DOHH2 (cell line): ENCODE results near the gene LRP10.
A peak's percentile ranks its signal among the peaks of the same experiment; 100 is the strongest.
"Not testable (repeated sequence)": the region's sequence is repeated elsewhere in the genome, so short reads cannot be mapped to it uniquely, and the experiment has no call there.

ENCODE experiments used
- H3F3A ChIP-seq: fragments of 200-600 bp; sonication (generic), shearing (Covaris generic); 2 replicates; pipeline ENCODE4 v1.6.0; 2016; ENCODE audit warnings: antibody characterized with exemption, mild to moderate bottlenecking; ENCODE audit not compliant: control insufficient read depth, insufficient read depth
- H3K27ac ChIP-seq: fragments of 200-600 bp; sonication (generic); 2 replicates; pipeline ENCODE4 v1.5.1; 2014; ENCODE audit warnings: low read depth, mild to moderate bottlenecking, low read length, moderate library complexity
- H3K27me3 ChIP-seq: fragments of 200-600 bp; sonication (generic); 2 replicates; pipeline ENCODE4 v1.6.1; 2014; ENCODE audit warnings: mild to moderate bottlenecking, low read length, mixed read lengths; ENCODE audit not compliant: control insufficient read depth
- H3K36me3 ChIP-seq: fragments of 200-600 bp; sonication (generic); 2 replicates; pipeline ENCODE4 v1.6.1; 2014; ENCODE audit warnings: mild to moderate bottlenecking, low read length, moderate library complexity, mixed read lengths; ENCODE audit not compliant: control insufficient read depth
- H3K4me1 ChIP-seq: fragments of 200-600 bp; sonication (generic); 2 replicates; pipeline ENCODE4 v1.6.1; 2014; ENCODE audit warnings: mild to moderate bottlenecking, low read length, mixed read lengths; ENCODE audit not compliant: control insufficient read depth
- H3K4me2 ChIP-seq: fragments of 200-600 bp; sonication (generic); 2 replicates; pipeline ENCODE4 v1.6.0; 2014; ENCODE audit warnings: mild to moderate bottlenecking, low read length, moderate library complexity
- H3K4me3 ChIP-seq: fragments of 200-600 bp; sonication (generic); 2 replicates; pipeline ENCODE4 v1.5.1; 2014; ENCODE audit warnings: mild to moderate bottlenecking, low read length, mixed read lengths
- H3K79me2 ChIP-seq: fragments of 200-600 bp; sonication (generic); 2 replicates; pipeline ENCODE4 v1.6.1; 2014; ENCODE audit warnings: mild to moderate bottlenecking, low read length, mixed read lengths; ENCODE audit not compliant: control insufficient read depth
- H3K9me2 ChIP-seq: fragments of 200-600 bp; sonication (generic); replicated peaks from 2 replicates; pipeline ENCODE4 v1.6.1; 2014; ENCODE audit warnings: mild to moderate bottlenecking, low read length, mixed read lengths; ENCODE audit not compliant: control insufficient read depth
- H3K9me3 ChIP-seq: fragments of 200-600 bp; sonication (generic); 2 replicates; pipeline ENCODE4 v1.6.1; 2014; ENCODE audit warnings: antibody characterized with exemption, low read length, mixed read lengths; ENCODE audit not compliant: control insufficient read depth, insufficient read depth
- H4K20me1 ChIP-seq: fragments of 200-600 bp; sonication (generic); 2 replicates; pipeline ENCODE4 v1.6.0; 2014; ENCODE audit warnings: low read depth, mild to moderate bottlenecking, antibody characterized with exemption, low read length, moderate library complexity; ENCODE audit not compliant: control insufficient read depth, insufficient read depth
- EZH2phosphoT487 ChIP-seq: fragments of 200-600 bp; sonication (generic); IDR thresholded peaks from 2 replicates; pipeline ENCODE4 v1.6.1; 2017; ENCODE audit warnings: borderline replicate concordance, mild to moderate bottlenecking, antibody characterized with exemption, low read length, moderate library complexity, mixed read lengths
- TF ChIP-seq, protein P1 (sequence below): fragments of 200-600 bp; sonication (generic); IDR thresholded peaks from one replicate; pipeline ENCODE4 v1.5.1; 2014; ENCODE audit warnings: antibody characterized with exemption, mild to moderate bottlenecking, low read depth, low read length; ENCODE audit not compliant: poor library complexity, severe bottlenecking

Gene LRP10

GRCh38 chr14:22824711-22825359 lies 46.7 kb upstream of the LRP10 start:
- Histone ChIP-seq H3K79me2 (peaks cover 6% of the 10 kb centered on the region), H3K27me3 (no peaks in the 10 kb centered on the region), H3K4me2 (peak overlapping the region; percentile 92), H4K20me1 (no peaks in the 10 kb centered on the region), H3K4me3 (peak overlapping the region; percentile 57), H3K9me3 (no peaks in the 10 kb centered on the region), H3K4me1 (peaks cover 80% of the 10 kb centered on the region), H3K27ac (peak overlapping the region; percentile 59), H3K9me2 (no peaks in the 10 kb centered on the region), H3K36me3 (peaks cover 1% of the 10 kb centered on the region), H3F3A (peaks cover 35% of the 10 kb centered on the region)
- TF ChIP-seq, protein P1, sequence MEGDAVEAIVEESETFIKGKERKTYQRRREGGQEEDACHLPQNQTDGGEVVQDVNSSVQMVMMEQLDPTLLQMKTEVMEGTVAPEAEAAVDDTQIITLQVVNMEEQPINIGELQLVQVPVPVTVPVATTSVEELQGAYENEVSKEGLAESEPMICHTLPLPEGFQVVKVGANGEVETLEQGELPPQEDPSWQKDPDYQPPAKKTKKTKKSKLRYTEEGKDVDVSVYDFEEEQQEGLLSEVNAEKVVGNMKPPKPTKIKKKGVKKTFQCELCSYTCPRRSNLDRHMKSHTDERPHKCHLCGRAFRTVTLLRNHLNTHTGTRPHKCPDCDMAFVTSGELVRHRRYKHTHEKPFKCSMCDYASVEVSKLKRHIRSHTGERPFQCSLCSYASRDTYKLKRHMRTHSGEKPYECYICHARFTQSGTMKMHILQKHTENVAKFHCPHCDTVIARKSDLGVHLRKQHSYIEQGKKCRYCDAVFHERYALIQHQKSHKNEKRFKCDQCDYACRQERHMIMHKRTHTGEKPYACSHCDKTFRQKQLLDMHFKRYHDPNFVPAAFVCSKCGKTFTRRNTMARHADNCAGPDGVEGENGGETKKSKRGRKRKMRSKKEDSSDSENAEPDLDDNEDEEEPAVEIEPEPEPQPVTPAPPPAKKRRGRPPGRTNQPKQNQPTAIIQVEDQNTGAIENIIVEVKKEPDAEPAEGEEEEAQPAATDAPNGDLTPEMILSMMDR = no peak
- no peak for TF ChIP-seq EZH2phosphoT487

DNA sequence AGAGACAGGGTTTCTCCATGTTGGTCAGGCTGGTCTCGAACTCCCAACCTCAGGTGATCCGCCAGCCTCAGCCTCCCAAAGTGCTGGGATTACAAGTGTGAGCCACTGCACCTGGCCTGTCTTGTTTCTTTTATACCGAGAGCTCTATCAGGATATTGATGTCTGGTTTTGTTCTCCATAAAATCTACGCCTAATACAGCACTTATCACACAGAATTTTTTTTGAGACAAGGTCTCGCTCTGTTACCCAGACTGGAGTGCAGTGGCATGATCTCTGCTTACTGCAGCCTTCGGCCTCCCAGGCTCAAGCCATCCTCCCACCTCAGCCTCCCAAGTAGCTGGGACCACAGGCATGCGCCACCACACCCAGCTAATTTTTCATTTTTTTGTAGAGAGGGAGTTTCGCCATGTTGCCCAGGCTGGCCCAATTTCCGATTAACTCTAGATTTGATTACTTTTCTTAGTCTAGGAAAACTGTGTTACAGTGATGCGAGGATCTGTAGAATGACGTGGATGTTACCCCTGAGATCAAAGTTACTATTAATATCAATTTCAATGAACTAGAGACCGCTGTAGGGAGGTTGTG lies 42.4 kb upstream of the LRP10 start:
- Histone ChIP-seq H3K79me2 (peaks cover 29% of the 10 kb centered on the region), H3K4me1 (peaks cover 52% of the 10 kb centered on the region), H3F3A (peaks cover 15% of the 10 kb centered on the region), H3K36me3 (peaks cover 31% of the 10 kb centered on the region), H3K4me2 (peak overlapping the region; percentile 77), H3K4me3 (peak overlapping the region; percentile 96), H3K27ac (peak overlapping the region; percentile 71)
- H3K9me2 ChIP-seq, H3K27me3 ChIP-seq, H3K9me3 ChIP-seq, H4K20me1 ChIP-seq: not testable (repeated sequence)

DNA sequence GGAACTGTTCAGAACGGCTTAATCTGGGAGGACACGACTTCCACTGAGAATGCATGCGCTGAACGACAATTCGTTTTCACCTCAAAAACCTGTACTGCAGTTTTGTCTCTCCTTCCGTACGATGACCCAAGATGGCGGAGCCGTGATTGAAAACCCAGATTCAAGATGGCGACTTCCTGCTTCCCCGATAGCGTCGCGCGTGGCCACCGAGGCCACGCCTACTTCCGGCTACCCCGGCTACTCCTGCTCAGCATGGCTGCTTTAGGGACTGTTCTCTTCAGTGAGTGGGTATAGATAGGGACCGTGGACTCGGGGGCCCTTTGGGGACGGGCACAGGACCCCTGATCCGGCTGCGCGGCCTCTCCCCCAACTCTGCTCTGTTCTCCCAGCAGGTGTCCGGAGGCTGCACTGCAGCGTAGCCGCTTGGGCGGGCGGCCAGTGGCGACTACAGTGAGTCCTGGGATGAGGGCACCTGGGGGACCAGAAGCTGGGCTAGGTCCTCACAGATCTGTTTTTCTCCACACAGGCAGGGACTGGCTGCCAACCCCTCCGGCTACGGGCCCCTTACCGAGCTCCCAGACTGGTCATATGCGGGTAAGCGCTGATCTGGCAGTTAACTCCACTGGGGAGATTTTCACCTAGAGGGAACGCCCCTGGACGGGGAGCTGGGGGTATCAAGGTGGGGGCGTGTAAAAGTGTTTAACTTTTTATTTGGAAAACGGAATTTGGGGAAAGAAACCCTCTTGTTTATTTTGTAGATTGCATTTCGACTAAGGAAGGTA lies 41.7 kb upstream of the LRP10 start, which contains the start of gene MRPL52:
Gene MRPL52, plus strand, starts transcription at position 227 of the 782 bp plus-strand sequence. Its CDS starts 26 bp downstream, at position 253.
- Histone ChIP-seq H3K36me3 (peaks cover 37% of the 10 kb centered on the region), H3K4me1 (peaks cover 45% of the 10 kb centered on the region), H3K79me2 (peaks cover 29% of the 10 kb centered on the region), H3K4me2 (peak within 1 kb of the TSS; percentile 77), H3K27ac (peak within 1 kb of the TSS; percentile 71), H4K20me1 (no peaks in the 10 kb centered on the region), H3K9me3 (no peaks in the 10 kb centered on the region), H3F3A (peaks cover 15% of the 10 kb centered on the region), H3K9me2 (no peaks in the 10 kb centered on the region), H3K4me3 (peak within 1 kb of the TSS; percentile 96), H3K27me3 (no peaks in the 10 kb centered on the region)
- TF ChIP-seq EZH2phosphoT487 = no peak
- TF ChIP-seq, protein P1 = no peak
